ENCODE results near the gene UNC5A. TPM values are rescaled to one million over a fixed set of nuclear protein-coding genes. Genes with fewer than 3 reads are reported as not detected.
"Not testable (repeated sequence)": the region's sequence is repeated elsewhere in the genome, so short reads cannot be mapped to it uniquely, and the experiment has no call there.

UNC5A gene
- total RNA-seq, 1 experiment from 2014 or later: 0.07 TPM

DNA sequence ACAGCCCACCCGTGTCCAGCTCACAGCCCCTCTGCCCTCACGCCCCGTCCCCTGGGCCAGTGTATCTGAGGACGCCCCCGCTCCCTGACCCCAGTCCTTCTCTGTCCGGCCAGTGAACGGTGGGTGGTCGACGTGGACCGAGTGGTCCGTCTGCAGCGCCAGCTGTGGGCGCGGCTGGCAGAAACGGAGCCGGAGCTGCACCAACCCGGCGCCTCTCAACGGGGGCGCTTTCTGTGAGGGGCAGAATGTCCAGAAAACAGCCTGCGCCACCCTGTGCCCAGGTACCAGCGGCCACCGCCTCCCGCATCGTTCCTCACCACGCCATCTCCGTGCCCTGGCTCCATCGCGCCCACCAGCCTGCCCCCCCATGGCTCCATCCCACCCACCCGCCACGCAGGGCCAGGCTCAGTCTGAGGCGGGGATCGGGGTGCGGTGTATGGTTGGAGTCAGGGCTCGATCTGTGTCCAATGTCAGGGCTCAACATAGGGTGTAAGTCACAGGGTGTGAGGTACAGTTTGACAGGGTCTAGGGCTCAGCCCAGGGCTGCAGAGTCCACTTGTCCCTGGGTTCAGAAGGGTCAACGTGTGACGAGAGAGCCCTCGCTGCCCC lies 59.2 kb downstream of the UNC5A start:
- CTCF ChIA-PET: no interaction called here
- BruUV-seq (replicated peaks): no TSS peak
- H3K4me2 ChIP-seq (ENCODE audit: low read length): no peak overlapping the region
- DNase-seq (no peak), ATAC-seq (no peak)
- H3K4me1 ChIP-seq (ENCODE audit: insufficient read depth, low read length): no peaks in the 10 kb centered on the region
- no peak overlapping the region for H2AFZ ChIP-seq (ENCODE audit: low read length)
- intact Hi-C loops (cut with micrococcal nuclease): no loop called here
- POLR2A ChIA-PET (ENCODE audit: unreplicated experiment): no interaction called here
- H4K20me1 ChIP-seq (ENCODE audit: low read length): no peaks in the 10 kb centered on the region
- H3K9me2 ChIP-seq (replicated peaks; ENCODE audit: low read length): no peaks in the 10 kb centered on the region
- H3F3A ChIP-seq (ENCODE audit: low read length, unreplicated experiment): no peaks in the 10 kb centered on the region
- no peak overlapping the region for H3K9ac ChIP-seq (ENCODE audit: low read length)
- H3K79me2 ChIP-seq (ENCODE audit: low read length): no peaks in the 10 kb centered on the region
- TF ChIP-seq EZH2 (IDR thresholded peaks at IDR 0.05; ENCODE audit: low read length, unreplicated experiment) (no peak), EZH2phosphoT487 (IDR thresholded peaks at IDR 0.05; ENCODE audit: borderline replicate concordance, low read length) (no peak)
- TF ChIP-seq, protein P1, sequence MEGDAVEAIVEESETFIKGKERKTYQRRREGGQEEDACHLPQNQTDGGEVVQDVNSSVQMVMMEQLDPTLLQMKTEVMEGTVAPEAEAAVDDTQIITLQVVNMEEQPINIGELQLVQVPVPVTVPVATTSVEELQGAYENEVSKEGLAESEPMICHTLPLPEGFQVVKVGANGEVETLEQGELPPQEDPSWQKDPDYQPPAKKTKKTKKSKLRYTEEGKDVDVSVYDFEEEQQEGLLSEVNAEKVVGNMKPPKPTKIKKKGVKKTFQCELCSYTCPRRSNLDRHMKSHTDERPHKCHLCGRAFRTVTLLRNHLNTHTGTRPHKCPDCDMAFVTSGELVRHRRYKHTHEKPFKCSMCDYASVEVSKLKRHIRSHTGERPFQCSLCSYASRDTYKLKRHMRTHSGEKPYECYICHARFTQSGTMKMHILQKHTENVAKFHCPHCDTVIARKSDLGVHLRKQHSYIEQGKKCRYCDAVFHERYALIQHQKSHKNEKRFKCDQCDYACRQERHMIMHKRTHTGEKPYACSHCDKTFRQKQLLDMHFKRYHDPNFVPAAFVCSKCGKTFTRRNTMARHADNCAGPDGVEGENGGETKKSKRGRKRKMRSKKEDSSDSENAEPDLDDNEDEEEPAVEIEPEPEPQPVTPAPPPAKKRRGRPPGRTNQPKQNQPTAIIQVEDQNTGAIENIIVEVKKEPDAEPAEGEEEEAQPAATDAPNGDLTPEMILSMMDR (conservative IDR thresholded peaks at IDR 0.05; ENCODE audit: low read depth, low read length): no peak
- H3K4me3 ChIP-seq (ENCODE audit: low read length): no peak overlapping the region
- peaks cover 20% of the 10 kb centered on the region for H3K27me3 ChIP-seq (ENCODE audit: low read length)
- no peaks in the 10 kb centered on the region for H3K36me3 ChIP-seq (ENCODE audit: low read depth, low read length)
- H3K9me3 ChIP-seq (ENCODE audit: low read length): no peaks in the 10 kb centered on the region
- H3K27ac ChIP-seq (ENCODE audit: low read length): no peak overlapping the region

DNA sequence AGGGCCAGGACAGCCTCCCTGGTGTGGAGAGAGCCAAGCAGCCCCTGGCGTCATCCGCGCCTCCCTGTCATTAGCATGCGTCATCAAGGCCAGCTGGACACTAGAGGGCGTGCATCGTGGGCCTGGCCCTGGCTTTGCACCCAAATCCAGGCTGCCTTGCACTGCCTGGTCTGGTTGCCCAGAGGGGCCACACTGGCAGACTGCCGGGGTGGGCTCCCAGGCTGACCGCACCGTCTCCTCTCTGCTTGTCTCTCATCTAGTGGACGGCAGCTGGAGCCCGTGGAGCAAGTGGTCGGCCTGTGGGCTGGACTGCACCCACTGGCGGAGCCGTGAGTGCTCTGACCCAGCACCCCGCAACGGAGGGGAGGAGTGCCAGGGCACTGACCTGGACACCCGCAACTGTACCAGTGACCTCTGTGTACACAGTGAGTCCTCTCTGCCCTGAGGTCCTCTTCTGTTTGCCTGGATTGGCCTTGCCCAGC lies 59.8 kb downstream of the UNC5A start:
- Histone ChIP-seq H3K9me2 (replicated peaks; ENCODE audit: low read length) (no peaks in the 10 kb centered on the region), H3K4me2 (ENCODE audit: low read length) (no peak overlapping the region), H3K9me3 (ENCODE audit: low read length) (no peaks in the 10 kb centered on the region), H3F3A (ENCODE audit: low read length, unreplicated experiment) (no peaks in the 10 kb centered on the region), H4K20me1 (ENCODE audit: low read length) (no peaks in the 10 kb centered on the region), H3K27ac (ENCODE audit: low read length) (no peak overlapping the region), H3K36me3 (ENCODE audit: low read depth, low read length) (no peaks in the 10 kb centered on the region), H3K27me3 (ENCODE audit: low read length) (peaks cover 23% of the 10 kb centered on the region), H3K4me3 (ENCODE audit: low read length) (no peak overlapping the region), H3K79me2 (ENCODE audit: low read length) (no peaks in the 10 kb centered on the region), H3K9ac (ENCODE audit: low read length) (no peak overlapping the region), H2AFZ (ENCODE audit: low read length) (no peak overlapping the region), H3K4me1 (ENCODE audit: insufficient read depth, low read length) (no peaks in the 10 kb centered on the region)
- POLR2A ChIA-PET (ENCODE audit: unreplicated experiment): no interaction called here
- TF ChIP-seq EZH2 (IDR thresholded peaks at IDR 0.05; ENCODE audit: low read length, unreplicated experiment) (no peak), EZH2phosphoT487 (IDR thresholded peaks at IDR 0.05; ENCODE audit: borderline replicate concordance, low read length) (no peak)
- TF ChIP-seq, protein P1 (conservative IDR thresholded peaks at IDR 0.05; ENCODE audit: low read depth, low read length): peak; percentile 59
- ATAC-seq: peak; percentile 75
- DNase-seq: peak; percentile 47
- CTCF ChIA-PET: no interaction called here
- intact Hi-C loops (cut with micrococcal nuclease): no loop called here
- no TSS peak for BruUV-seq (replicated peaks)

DNA sequence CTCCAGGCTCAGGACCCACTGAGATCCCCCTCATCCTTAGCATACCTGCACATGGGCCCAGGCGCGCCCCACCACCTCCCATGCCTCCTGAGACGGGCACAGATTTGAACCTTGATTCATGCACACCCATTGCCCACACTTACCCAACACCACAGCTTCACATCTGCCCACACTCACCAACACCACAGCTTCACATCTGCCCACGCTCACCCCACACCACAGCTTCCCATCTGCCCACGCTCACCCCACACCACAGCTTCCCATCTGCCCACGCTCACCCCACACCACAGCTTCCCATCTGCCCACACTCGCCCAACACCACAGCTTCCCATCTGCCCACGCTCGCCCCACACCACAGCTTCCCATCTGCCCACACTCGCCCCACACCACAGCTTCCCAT lies 60.3 kb downstream of the UNC5A start:
- BruUV-seq (replicated peaks); H3K36me3 ChIP-seq (ENCODE audit: low read depth, low read length); POLR2A ChIA-PET (ENCODE audit: unreplicated experiment); intact Hi-C loops (cut with micrococcal nuclease); DNase-seq; CTCF ChIA-PET; H3F3A ChIP-seq (ENCODE audit: low read length, unreplicated experiment); H3K4me3 ChIP-seq (ENCODE audit: low read length); ATAC-seq; H3K9me2 ChIP-seq (replicated peaks; ENCODE audit: low read length); H3K9ac ChIP-seq (ENCODE audit: low read length); H3K9me3 ChIP-seq (ENCODE audit: low read length); H3K4me1 ChIP-seq (ENCODE audit: insufficient read depth, low read length); H3K79me2 ChIP-seq (ENCODE audit: low read length); H4K20me1 ChIP-seq (ENCODE audit: low read length); H2AFZ ChIP-seq (ENCODE audit: low read length); H3K27ac ChIP-seq (ENCODE audit: low read length); H3K4me2 ChIP-seq (ENCODE audit: low read length): not testable (repeated sequence)
- H3K27me3 ChIP-seq (ENCODE audit: low read length): peaks cover 22% of the 10 kb centered on the region

DNA sequence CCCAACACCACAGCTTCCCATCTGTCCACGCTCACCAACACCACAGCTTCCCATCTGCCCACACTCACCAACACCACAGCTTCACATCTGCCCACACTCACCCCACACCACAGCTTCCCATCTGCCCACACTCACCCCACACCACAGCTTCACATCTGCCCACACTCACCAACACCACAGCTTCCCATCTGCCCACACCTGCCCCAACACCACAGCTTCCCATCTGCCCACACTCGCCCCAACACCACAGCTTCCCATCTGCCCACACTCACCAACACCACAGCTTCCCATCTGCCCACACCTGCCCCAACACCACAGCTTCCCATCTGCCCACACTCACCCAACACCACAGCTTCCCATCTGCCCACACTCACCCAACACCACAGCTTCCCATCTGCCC lies 62.2 kb downstream of the UNC5A start:
- DNase-seq; H3F3A ChIP-seq (ENCODE audit: low read length, unreplicated experiment); POLR2A ChIA-PET (ENCODE audit: unreplicated experiment); BruUV-seq (replicated peaks); H3K27ac ChIP-seq (ENCODE audit: low read length); H4K20me1 ChIP-seq (ENCODE audit: low read length); H3K4me2 ChIP-seq (ENCODE audit: low read length); H3K79me2 ChIP-seq (ENCODE audit: low read length); H3K4me1 ChIP-seq (ENCODE audit: insufficient read depth, low read length); H3K9me3 ChIP-seq (ENCODE audit: low read length); ATAC-seq; H3K4me3 ChIP-seq (ENCODE audit: low read length); H2AFZ ChIP-seq (ENCODE audit: low read length); intact Hi-C loops (cut with micrococcal nuclease); H3K9ac ChIP-seq (ENCODE audit: low read length); H3K9me2 ChIP-seq (replicated peaks; ENCODE audit: low read length); H3K36me3 ChIP-seq (ENCODE audit: low read depth, low read length): not testable (repeated sequence)
- CTCF ChIA-PET: interaction anchor here (0.7 kb wide), 1 partner anchor 134 kb away, joined by 3 read pairs; the partner anchor contains the start of gene UIMC1
- peaks cover 25% of the 10 kb centered on the region for H3K27me3 ChIP-seq (ENCODE audit: low read length)

DNA sequence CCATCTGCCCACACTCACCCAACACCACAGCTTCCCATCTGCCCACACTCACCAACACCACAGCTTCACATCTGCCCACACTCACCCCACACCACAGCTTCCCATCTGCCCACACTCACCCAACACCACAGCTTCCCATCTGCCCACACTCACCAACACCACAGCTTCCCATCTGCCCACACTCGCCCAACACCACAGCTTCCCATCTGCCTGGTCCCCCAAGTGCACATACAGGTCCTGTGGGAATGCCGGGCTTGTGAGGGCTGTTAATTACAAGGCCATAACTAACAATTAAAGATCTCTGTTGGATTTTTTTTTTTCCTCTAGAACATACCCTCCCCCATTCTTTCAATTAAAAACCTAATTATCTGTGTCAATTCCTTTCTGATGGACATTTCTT lies 62.7 kb downstream of the UNC5A start:
- H3K4me1 ChIP-seq (ENCODE audit: insufficient read depth, low read length); H3K9me2 ChIP-seq (replicated peaks; ENCODE audit: low read length); DNase-seq; H3K36me3 ChIP-seq (ENCODE audit: low read depth, low read length); H3F3A ChIP-seq (ENCODE audit: low read length, unreplicated experiment); H3K79me2 ChIP-seq (ENCODE audit: low read length); H3K27ac ChIP-seq (ENCODE audit: low read length); H3K9me3 ChIP-seq (ENCODE audit: low read length); H3K4me3 ChIP-seq (ENCODE audit: low read length); H3K4me2 ChIP-seq (ENCODE audit: low read length); H3K9ac ChIP-seq (ENCODE audit: low read length); H4K20me1 ChIP-seq (ENCODE audit: low read length); POLR2A ChIA-PET (ENCODE audit: unreplicated experiment); intact Hi-C loops (cut with micrococcal nuclease); BruUV-seq (replicated peaks); H2AFZ ChIP-seq (ENCODE audit: low read length); ATAC-seq: not testable (repeated sequence)
- CTCF ChIA-PET: interaction anchor here (0.7 kb wide), 1 partner anchor 134 kb away, joined by 3 read pairs; the partner anchor contains the start of gene UIMC1
- H3K27me3 ChIP-seq (ENCODE audit: low read length): peaks cover 25% of the 10 kb centered on the region

Data from PC-3 (cell line).